Activated CD4-positive, CD25-positive, alpha-beta regulatory T cell treated with anti-CD3 and anti-CD28 coated beads, Interleukin-2, amount 50 U/mL, for 24 hours (primary cell): Measurements from ENCODE around the gene UBAC2.

Source experiments
- ATAC-seq, 2 donors: fragments of 150-1000 bp; cut with Tn5 transposase; one replicate each; pipeline ENCODE4 v1.10.0; 2021; ENCODE audit warnings: mild to moderate bottlenecking in 1 of 2, moderate library complexity in 1 of 2

The UBAC2 gene

GRCh38 chr13:99297331-99297730 is 96.7 kb downstream of the UBAC2 start:
- ATAC-seq = peak in 1 of 2 donors; percentile 29

DNA sequence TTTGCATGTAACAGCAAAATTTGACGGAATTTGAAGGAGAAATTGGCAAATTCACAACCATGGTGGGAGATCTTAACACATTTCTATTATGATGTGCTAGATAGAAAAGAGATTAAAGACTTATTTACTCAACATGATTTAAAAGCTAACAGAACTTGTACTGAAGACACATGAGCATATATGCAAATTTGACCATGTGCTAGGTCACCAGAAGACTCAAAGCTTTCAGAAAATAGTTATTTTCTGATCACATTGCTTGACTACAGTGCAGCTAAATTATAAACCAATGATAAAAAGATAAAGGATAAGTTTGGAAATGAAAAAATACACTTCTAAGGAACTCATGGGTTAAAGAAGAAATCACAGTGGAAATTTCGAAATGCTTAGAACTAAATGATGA is 97.4 kb downstream of the UBAC2 start:
- ATAC-seq = no peak

DNA sequence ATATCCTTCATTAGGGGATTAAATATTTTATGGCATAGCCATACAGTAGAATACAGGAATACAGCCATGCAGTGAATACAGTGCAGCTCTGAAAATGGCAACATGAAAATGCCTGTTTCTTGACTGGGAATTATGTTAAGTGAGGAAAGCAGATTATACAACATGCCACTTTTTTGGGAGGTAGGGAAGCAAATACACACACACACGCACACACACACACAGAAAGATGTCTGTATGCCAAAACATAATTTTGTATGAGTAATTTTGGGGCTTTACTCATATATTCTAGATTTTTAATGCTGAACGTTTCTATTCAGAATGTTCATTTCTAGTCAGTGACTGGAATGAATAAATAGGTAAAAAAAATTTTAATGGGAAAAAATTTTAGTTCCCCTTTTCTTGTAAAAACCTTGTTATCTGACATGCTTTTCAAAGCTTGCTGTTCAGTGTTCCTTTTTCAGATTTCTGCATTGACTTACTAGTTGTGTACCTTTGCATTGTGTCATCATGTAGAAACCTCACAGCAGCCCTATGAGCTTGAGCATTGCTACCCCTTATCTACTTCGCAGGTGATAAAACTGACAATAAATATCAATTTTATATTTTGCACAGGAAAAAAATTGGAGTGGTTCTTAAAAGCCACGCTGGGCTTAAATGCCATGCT is 98.7 kb downstream of the UBAC2 start:
- no peak for ATAC-seq

DNA sequence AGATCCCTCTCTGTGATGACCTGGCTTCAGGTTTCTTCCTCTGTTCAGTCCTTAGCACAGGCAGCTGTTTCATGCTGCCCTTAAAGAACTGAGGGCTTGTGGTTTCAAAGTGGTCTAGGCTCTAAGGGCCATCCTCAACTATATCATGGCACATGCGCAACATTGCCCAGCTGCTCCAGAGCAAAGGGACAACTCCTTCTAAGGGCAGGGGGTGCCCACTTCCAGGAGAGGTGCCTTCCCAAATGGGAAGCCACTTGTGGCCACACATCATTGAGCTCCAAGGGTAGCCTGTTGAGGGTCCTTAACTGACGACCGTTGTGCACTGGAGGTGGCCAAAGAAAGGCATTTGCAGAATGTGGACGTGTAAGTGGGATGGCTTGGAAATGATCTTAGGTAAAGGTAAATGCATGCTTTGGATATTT is 99.3 kb downstream of the UBAC2 start:
- ATAC-seq = no peak

- no peak for ATAC-seq
Measured at GRCh38 chr13:99301056-99301838, 100.6 kb downstream of the UBAC2 start.

DNA sequence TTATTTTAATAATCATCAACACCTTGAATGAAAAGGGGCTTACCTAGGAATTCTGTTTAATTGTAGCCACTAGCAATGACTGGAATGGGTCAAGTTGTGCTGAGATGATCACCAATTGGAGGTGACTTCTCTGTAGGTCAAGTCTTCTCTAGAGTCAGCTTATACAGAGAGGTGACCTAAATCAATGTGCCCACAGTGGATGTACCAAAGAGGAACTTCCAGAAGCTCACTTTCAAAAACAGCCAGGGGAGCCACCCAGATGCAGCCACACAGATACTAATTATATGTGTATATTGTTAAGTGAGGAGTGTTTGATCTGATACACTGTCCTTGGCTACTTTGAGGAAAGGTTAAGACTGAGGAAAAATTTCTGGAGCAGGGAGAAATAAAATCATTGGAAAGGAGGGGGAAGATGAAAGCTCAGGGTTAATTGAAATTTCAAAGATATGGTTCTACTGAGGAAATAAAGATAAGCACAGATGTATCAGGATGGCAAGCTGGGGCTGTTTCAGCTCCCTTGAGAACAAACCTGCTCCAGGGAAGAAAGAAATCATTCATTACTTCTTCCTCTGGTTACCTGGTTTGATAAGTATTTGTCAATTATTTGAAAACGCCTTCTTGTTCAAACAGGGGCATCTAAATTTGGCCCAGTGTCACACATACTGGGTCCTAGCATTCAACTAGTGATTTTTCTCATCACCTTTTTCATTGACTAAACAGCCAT is 101.4 kb downstream of the UBAC2 start:
- ATAC-seq = no peak

- no peak for ATAC-seq
Measured at GRCh38 chr13:99302637-99303505, 102.2 kb downstream of the UBAC2 start.

GRCh38 chr13:99303863-99304521 is 103.3 kb downstream of the UBAC2 start:
- ATAC-seq = no peak

DNA sequence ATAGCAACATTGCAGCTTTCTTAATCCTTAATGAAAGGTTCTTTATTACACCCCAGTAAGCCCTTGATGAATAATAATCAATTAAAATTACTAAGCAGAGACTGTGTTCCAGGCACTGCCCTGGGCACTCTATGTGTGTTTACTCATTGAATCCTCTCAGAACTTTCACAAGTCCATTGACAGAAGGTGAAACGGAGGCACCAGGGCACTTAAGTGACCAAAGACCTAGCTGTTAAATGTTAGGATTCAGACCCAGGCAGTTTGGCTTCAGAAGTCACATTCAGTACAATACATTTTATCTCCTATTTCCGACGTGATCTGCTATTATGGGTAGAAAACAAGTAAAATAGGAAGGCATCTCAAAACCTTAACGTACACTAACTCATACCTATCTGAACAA is 103.9 kb downstream of the UBAC2 start:
- ATAC-seq = no peak

DNA sequence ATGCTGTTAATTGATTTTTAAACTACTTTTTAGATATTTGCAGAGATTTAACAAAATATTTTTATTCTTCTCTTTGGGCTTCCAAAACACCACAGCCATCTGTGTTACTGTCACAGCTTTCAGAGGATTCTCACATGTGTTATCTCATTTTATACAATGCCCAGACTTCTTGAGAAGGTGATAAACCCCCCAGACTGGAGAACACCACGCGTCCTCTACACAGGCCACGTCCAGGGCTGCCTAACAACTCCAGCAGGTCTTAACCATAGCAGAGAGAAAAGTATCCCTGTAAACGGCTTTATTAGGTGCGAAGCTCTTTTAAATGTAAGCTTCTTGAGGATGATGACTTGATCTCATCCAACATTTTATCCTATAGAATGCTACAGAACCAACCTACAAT is 104.5 kb downstream of the UBAC2 start:
- ATAC-seq = no peak

DNA sequence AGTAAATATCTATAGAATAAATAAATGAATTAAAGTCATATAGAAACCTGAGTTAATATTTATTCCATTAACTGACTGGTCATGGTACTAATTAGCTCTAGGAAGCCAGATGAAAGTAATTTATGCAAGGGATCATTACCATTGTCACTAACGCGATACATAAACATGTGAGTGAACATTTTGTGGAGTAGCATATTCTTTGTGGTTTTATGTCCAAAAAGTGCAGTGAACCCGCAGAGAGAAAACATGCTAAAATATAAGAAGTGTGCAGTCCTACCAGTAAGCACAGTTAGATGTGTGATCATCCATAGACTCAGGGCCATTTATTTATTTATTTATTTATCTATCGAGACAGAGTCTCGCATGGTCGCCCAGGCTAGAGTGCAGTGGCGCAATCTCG is 104.9 kb downstream of the UBAC2 start:
- no peak for ATAC-seq

DNA sequence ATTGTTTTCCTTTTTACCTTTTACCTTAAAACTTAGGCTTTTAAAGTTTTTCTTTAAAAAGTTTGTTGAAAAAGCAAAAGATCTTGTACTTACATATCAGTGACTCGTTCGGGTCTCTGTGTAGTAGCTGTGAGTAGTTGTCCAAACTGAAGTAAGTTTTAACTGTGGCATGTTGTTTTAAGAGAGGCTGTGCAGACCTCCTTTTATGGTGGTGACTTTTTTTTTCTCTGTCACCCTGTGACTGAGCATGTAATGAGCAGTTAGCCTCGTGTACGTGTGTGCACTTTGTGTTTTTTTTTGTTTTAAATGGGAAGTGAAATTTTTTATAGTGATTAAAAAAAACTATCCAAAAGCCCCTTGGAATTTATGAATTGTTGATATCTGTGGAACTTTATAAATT is 106.6 kb downstream of the UBAC2 start, which contains the start of gene GPR183:
Gene GPR183 (minus strand): TSS at position 153 of the 400 bp plus-strand sequence. CDS start 11,254 bp downstream, outside the sequence.
- ATAC-seq = peak; percentile 50 to 57

DNA sequence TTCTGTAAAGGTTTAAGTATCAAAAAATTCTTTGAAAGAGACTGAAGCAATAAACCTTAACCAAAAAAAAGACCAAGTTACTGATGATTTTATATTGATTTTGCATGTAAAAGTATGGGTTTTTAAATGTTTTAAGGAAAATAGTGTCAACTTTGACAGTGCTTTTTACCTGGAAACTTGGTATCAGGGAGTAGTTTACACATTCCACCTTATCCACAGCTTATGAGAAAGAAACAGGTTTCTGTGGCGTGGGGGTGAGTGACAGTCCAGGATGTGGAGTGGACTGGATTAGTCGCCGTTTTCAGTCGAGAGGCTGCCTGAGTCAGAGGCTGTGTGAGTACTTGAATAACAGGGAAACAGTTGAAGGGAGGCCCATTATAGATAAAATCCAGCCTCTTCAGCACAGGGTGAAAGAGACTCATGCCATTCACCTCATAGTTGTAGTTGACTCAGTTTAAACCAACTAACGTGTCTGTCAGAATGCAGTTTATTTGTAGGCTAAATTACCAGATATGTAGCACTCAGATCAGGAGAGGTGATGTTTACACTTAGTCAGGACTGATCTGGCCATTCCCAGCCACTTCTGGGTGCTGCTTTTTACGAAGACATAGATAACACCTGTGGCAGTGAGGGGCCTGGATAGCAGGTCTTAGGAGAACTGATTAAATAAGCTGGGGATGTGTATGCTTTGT is 107.1 kb downstream of the UBAC2 start:
- ATAC-seq = peak; percentile 82 to 85

DNA sequence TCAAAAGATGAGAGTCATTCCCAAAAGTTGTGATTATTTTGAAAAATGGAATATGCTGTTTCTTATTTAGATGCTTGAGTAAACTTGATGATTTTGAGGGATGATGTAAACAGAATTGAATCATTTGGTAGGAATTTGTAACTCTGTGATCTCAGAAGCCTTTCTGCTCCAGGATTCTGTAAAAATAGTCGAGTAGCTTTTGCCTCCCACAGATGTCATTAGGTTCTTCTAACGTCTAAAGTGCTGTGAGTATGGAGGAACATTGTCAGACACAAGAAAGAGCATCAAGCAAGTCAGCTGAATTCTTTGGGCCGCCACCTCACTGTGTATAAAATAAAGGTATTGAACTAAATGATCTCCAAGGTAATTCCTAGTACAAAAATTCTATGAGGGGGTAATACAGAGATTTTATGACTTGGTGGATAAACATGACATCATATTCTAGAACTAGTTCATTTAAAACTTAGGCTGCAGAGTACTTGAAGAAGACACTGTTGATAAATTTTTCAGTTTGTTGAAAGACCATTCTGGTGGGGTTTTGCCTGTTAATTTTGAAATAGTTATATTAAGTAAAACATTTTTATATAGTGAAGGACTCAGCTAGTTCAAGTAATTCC is 107.9 kb downstream of the UBAC2 start:
- ATAC-seq = no peak

DNA sequence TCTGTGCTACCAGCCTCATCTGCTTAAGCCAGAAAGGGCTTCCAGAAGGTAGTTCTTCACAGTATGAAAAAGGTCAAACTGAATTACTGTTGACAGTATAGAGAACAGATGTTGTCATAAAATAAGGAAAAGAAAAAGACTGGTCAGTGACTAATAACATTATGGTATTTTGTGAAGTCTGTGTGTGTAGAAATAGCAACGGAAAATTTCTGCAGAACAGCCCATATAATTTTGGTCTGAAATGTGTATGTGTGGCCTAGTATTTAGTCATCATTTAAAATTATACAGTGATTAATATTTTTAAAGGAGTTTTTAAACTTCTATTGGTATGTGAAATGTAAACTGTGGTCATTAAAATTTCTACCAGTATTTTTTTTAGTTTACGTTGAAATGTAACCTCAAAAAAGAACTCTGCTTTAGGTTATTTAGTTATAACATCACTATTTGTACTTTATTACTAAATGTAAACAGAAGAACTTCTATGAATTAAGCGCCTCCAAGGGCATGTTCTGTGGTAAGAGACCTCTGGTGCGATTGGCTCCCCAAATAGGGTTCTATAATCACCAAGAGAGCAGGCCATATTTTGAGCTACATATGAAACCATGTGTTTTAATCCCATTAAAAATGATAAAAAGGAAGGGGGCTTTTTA is 109.9 kb downstream of the UBAC2 start:
- ATAC-seq = peak; percentile 16 to 30

DNA sequence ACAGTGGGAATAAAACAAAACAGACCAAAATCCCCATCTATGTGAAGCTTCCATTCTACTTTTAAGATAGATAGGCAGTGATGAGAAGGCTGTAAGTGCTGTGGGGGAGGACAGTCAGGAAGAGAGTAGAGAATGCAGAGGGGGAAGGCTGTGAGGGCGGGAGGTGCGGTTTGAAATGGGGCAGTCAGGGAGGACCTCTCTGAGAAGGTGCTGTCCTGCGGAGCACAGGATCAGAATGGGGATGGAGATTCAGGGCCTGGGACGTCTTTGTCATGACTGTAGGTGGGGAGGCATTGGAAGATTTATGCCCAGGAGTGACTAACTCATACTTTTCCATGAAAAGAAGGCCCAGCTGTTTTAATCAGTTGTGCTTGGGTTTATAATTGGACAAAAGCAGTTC is 110.5 kb downstream of the UBAC2 start:
- ATAC-seq = no peak

DNA sequence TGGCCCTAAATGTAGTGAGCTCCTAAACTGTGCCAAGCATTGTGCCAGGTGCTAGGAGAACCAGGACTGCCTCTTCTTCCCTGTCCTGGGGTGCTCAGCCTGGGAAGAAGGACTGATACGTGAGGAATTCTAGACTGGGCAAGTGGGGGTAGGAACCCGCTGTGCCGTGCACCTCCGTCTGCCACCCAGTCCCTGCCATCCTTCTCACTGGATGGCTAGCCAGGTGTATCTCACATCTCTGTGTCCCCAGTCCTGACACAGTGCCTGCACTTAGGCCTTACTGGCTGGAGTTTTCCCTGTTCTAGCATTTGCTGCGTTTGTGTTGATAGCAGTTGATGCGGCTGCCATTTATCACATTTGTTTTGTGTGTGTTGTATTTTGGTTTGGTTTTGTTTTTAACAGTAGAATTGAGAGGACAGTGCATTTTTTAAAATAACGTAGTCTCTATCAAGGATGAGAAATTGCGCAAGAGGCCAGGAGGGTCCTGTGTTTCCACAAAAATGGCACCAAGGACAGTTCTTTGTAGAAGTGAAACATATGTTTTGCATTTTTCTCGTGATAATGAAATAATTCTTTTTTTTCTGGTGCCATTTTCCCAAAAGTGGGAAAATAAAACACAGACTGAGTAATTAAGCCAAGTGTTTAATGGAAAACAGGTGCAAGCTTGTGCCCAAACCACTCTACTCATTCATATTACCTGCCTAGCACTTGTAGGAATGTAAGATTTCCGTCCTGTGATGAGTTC is 111.3 kb downstream of the UBAC2 start:
- no peak for ATAC-seq

DNA sequence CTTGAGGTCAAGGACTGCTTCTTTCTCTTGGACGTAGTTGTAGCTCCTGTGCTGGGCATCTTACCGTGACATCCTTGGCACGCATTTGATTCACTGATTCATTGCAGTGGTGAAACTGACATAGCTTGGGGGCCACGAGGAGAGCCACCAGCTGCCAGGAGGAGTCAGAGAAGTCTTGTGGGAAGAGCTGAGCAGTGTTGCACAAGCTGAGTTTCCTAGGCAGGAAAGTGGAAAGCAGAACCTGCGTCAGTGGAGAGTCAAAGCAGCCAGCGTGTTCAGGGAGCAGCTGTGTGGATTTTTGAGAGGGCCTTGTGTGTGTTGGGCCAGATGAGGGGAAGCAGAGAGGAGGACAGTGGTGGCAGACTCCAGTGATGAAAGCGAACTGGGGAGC is 111.8 kb downstream of the UBAC2 start:
- no peak for ATAC-seq

DNA sequence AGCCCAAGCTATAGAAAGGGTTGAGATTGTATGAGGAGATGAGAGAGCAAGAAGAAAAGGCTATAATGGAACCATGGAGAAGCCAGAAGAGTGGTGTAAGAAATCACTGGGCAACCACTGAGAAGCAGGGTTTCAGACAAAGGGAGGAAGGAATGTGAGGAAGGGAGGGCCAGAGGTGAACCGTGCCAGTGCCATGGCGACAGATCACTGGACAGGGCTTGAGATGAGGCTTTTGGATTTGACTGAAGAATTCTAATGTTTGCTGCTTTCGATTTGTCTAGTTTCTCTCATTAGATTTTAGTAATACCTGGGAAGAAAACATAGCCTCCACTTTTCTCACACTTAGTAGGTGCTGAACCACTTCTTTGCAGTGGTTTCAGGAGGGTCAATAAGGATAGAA is 112.8 kb downstream of the UBAC2 start:
- no peak for ATAC-seq

GRCh38 chr13:99313941-99314340 is 113.3 kb downstream of the UBAC2 start:
- no peak for ATAC-seq
